ENCODE data around the gene KLHL5. TPM values are rescaled to one million over a fixed set of nuclear protein-coding genes. Genes with fewer than 3 reads are reported as not detected.

KLHL5 gene
- total and polyA plus RNA-seq, 4 donors: 8.6 to 56.2 (median 32.8) TPM

DNA sequence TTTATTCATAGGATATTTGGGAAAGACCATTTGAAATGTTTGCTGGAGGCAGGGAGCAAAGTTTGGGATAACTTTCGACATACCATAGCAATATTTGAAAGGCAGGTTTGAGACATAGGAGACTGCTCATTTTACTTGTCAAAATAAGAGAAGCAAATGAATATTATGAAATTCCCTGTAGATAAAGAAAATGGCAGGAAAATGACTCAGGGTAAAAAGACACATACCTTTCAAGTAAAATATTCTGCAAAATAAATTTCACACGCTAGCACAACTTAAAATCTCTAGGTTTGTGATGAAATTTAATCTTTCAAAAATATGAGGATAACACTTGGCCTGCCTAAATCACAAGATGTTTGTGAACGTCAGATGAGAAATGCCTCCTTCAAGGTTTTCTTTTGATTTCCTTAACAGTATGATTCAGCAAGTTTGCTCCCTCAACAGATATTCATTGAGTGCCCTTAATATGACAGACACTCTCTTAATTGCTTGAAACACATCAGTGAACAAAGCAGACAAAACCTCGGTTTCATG, 36.4 kb upstream of the KLHL5 start:
- DNase-seq (no peak), ATAC-seq (ENCODE audit: insufficient read depth, low FRiP score) (peak; percentile 34)
- no peaks in the 10 kb centered on the region for H3K4me1 ChIP-seq (ENCODE audit: control insufficient read depth in 5 of 5, insufficient read depth in 5 of 5, low read length in 5 of 5)
- H3K36me3 ChIP-seq (ENCODE audit: control insufficient read depth in 4 of 4, insufficient read depth in 4 of 4, low read length in 4 of 4): no peaks in the 10 kb centered on the region
- TF ChIP-seq, protein P1, sequence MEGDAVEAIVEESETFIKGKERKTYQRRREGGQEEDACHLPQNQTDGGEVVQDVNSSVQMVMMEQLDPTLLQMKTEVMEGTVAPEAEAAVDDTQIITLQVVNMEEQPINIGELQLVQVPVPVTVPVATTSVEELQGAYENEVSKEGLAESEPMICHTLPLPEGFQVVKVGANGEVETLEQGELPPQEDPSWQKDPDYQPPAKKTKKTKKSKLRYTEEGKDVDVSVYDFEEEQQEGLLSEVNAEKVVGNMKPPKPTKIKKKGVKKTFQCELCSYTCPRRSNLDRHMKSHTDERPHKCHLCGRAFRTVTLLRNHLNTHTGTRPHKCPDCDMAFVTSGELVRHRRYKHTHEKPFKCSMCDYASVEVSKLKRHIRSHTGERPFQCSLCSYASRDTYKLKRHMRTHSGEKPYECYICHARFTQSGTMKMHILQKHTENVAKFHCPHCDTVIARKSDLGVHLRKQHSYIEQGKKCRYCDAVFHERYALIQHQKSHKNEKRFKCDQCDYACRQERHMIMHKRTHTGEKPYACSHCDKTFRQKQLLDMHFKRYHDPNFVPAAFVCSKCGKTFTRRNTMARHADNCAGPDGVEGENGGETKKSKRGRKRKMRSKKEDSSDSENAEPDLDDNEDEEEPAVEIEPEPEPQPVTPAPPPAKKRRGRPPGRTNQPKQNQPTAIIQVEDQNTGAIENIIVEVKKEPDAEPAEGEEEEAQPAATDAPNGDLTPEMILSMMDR (IDR thresholded peaks at IDR 0.05; ENCODE audit: control extremely low read depth, extremely low read depth): no peak
- 33 to 67% methylated on average over 4 of the region's 4 CpGs for WGBS, 2 donors
- no peak overlapping the region for H3K9ac ChIP-seq (ENCODE audit: insufficient read depth in 1 of 2, low read length in 2 of 2)
- H3K27ac ChIP-seq (ENCODE audit: low read depth in 1 of 2, low read length in 1 of 2): no peak overlapping the region
- no peak overlapping the region for H3K4me3 ChIP-seq
- H3K9me3 ChIP-seq (ENCODE audit: control insufficient read depth in 4 of 4, insufficient read depth in 3 of 4, low read length in 3 of 4): no peaks in the 10 kb centered on the region
- no peaks in the 10 kb centered on the region for H3K27me3 ChIP-seq (ENCODE audit: control insufficient read depth in 3 of 3, insufficient read depth in 3 of 3, low read length in 2 of 3)

GRCh38 chr4:39026096-39026495, 35.9 kb upstream of the KLHL5 start:
- DNase-seq: no peak
- Histone ChIP-seq H3K9ac (ENCODE audit: insufficient read depth in 1 of 2, low read length in 2 of 2) (no peak overlapping the region), H3K27me3 (ENCODE audit: control insufficient read depth in 3 of 3, insufficient read depth in 3 of 3, low read length in 2 of 3) (no peaks in the 10 kb centered on the region), H3K36me3 (ENCODE audit: control insufficient read depth in 4 of 4, insufficient read depth in 4 of 4, low read length in 4 of 4) (no peaks in the 10 kb centered on the region), H3K9me3 (ENCODE audit: control insufficient read depth in 4 of 4, insufficient read depth in 3 of 4, low read length in 3 of 4) (no peaks in the 10 kb centered on the region), H3K4me1 (ENCODE audit: control insufficient read depth in 5 of 5, insufficient read depth in 5 of 5, low read length in 5 of 5) (no peaks in the 10 kb centered on the region), H3K4me3 (no peak overlapping the region), H3K27ac (ENCODE audit: low read depth in 1 of 2, low read length in 1 of 2) (no peak overlapping the region)
- ATAC-seq (ENCODE audit: insufficient read depth, low FRiP score): no peak
- TF ChIP-seq, protein P1 (IDR thresholded peaks at IDR 0.05; ENCODE audit: control extremely low read depth, extremely low read depth): no peak

GRCh38 chr4:39029752-39030694, 32.0 kb upstream of the KLHL5 start:
- no peak for ATAC-seq (ENCODE audit: insufficient read depth, low FRiP score)
- H3K9ac ChIP-seq (ENCODE audit: insufficient read depth in 1 of 2, low read length in 2 of 2): no peak overlapping the region
- H3K9me3 ChIP-seq (ENCODE audit: control insufficient read depth in 4 of 4, insufficient read depth in 3 of 4, low read length in 3 of 4): no peaks in the 10 kb centered on the region
- no peak for DNase-seq
- no peaks in the 10 kb centered on the region for H3K27me3 ChIP-seq (ENCODE audit: control insufficient read depth in 3 of 3, insufficient read depth in 3 of 3, low read length in 2 of 3)
- TF ChIP-seq, protein P1 (IDR thresholded peaks at IDR 0.05; ENCODE audit: control extremely low read depth, extremely low read depth): no peak
- no peaks in the 10 kb centered on the region for H3K36me3 ChIP-seq (ENCODE audit: control insufficient read depth in 4 of 4, insufficient read depth in 4 of 4, low read length in 4 of 4)
- H3K4me3 ChIP-seq: no peak overlapping the region
- H3K4me1 ChIP-seq (ENCODE audit: control insufficient read depth in 5 of 5, insufficient read depth in 5 of 5, low read length in 5 of 5): no peaks in the 10 kb centered on the region
- no peak overlapping the region for H3K27ac ChIP-seq (ENCODE audit: low read depth in 1 of 2, low read length in 1 of 2)

Data from lung (tissue), 12 donors.